ENCODE data around the gene CDH4. TPM values are rescaled to one million over a fixed set of nuclear protein-coding genes. Genes with fewer than 3 reads are reported as not detected.

Gene CDH4
- total RNA-seq, 1 experiment from 2014 or later, result not detected

- H3K4me3 ChIP-seq (ENCODE audit: low read depth in 2 of 2, low read length in 2 of 2), result no peak overlapping the region
- POLR2A ChIA-PET, result no interaction called here
- intact Hi-C loops (cut with micrococcal nuclease; ENCODE audit: unreplicated experiment) (no loop called here), in situ Hi-C loops (cut with HindIII; ENCODE audit: low pct_unique_long_range_greater_than_20kb, low sequenced_read_pairs) (no loop called here)
- H3K27me3 ChIP-seq (ENCODE audit: control insufficient read depth, insufficient read depth, low read length), result peaks cover 3% of the 10 kb centered on the region; the same call in 1 of the 2 replicates
- H3K4me1 ChIP-seq (ENCODE audit: control insufficient read depth, insufficient read depth, low read length), result no peaks in the 10 kb centered on the region
- no TSS peak for BruUV-seq (replicated peaks)
- no peaks in the 10 kb centered on the region for H3K36me3 ChIP-seq (ENCODE audit: control insufficient read depth, insufficient read depth, low read length)
- CTCF ChIA-PET, result no interaction called here
- no peak overlapping the region for H3K27ac ChIP-seq (ENCODE audit: low read length)
- H3K9me3 ChIP-seq (ENCODE audit: control insufficient read depth, insufficient read depth, low read depth, low read length), result no peaks in the 10 kb centered on the region
- DNase-seq (ENCODE audit: low read depth, low spot score), result no peak
- no peak for ATAC-seq
- no peak for TF ChIP-seq SIN3A (IDR thresholded peaks at IDR 0.05; ENCODE audit: borderline replicate concordance, insufficient read depth, low read depth, low read length)
- TF ChIP-seq, protein P1, sequence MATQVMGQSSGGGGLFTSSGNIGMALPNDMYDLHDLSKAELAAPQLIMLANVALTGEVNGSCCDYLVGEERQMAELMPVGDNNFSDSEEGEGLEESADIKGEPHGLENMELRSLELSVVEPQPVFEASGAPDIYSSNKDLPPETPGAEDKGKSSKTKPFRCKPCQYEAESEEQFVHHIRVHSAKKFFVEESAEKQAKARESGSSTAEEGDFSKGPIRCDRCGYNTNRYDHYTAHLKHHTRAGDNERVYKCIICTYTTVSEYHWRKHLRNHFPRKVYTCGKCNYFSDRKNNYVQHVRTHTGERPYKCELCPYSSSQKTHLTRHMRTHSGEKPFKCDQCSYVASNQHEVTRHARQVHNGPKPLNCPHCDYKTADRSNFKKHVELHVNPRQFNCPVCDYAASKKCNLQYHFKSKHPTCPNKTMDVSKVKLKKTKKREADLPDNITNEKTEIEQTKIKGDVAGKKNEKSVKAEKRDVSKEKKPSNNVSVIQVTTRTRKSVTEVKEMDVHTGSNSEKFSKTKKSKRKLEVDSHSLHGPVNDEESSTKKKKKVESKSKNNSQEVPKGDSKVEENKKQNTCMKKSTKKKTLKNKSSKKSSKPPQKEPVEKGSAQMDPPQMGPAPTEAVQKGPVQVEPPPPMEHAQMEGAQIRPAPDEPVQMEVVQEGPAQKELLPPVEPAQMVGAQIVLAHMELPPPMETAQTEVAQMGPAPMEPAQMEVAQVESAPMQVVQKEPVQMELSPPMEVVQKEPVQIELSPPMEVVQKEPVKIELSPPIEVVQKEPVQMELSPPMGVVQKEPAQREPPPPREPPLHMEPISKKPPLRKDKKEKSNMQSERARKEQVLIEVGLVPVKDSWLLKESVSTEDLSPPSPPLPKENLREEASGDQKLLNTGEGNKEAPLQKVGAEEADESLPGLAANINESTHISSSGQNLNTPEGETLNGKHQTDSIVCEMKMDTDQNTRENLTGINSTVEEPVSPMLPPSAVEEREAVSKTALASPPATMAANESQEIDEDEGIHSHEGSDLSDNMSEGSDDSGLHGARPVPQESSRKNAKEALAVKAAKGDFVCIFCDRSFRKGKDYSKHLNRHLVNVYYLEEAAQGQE (IDR thresholded peaks at IDR 0.05; ENCODE audit: insufficient read depth in 1 of 2, low read depth in 2 of 2, low read length in 1 of 2), result no peak
- TF ChIP-seq POLR2AphosphoS5 (IDR thresholded peaks at IDR 0.05; ENCODE audit: low read depth, low read length), result no peak
These were observed 139.1 kb downstream of the CDH4 start for GRCh38 chr20:61391185-61391584.

- ChIA-PET CTCF (no interaction called here), POLR2A (no interaction called here)
- in situ Hi-C loops (cut with HindIII; ENCODE audit: low pct_unique_long_range_greater_than_20kb, low sequenced_read_pairs) (no loop called here), intact Hi-C loops (cut with micrococcal nuclease; ENCODE audit: unreplicated experiment) (no loop called here)
- no peaks in the 10 kb centered on the region for H3K4me1 ChIP-seq (ENCODE audit: control insufficient read depth, insufficient read depth, low read length)
- H3K27me3 ChIP-seq (ENCODE audit: control insufficient read depth, insufficient read depth, low read length), result peaks cover 2% of the 10 kb centered on the region; the same call in 1 of the 2 replicates
- H3K4me3 ChIP-seq (ENCODE audit: low read depth in 2 of 2, low read length in 2 of 2), result no peak overlapping the region
- no peak overlapping the region for H3K27ac ChIP-seq (ENCODE audit: low read length)
- DNase-seq (ENCODE audit: low read depth, low spot score), result no peak
- no TSS peak for BruUV-seq (replicated peaks)
- H3K36me3 ChIP-seq (ENCODE audit: control insufficient read depth, insufficient read depth, low read length), result no peaks in the 10 kb centered on the region
- TF ChIP-seq, protein P1 (IDR thresholded peaks at IDR 0.05; ENCODE audit: insufficient read depth in 1 of 2, low read depth in 2 of 2, low read length in 1 of 2), result no peak
- TF ChIP-seq SIN3A (IDR thresholded peaks at IDR 0.05; ENCODE audit: borderline replicate concordance, insufficient read depth, low read depth, low read length) (no peak), TCF7L2 (IDR thresholded peaks at IDR 0.05; ENCODE audit: low read depth, low read length) (no peak), POLR2AphosphoS5 (IDR thresholded peaks at IDR 0.05; ENCODE audit: low read depth, low read length) (no peak)
- TF ChIP-seq, protein P2, sequence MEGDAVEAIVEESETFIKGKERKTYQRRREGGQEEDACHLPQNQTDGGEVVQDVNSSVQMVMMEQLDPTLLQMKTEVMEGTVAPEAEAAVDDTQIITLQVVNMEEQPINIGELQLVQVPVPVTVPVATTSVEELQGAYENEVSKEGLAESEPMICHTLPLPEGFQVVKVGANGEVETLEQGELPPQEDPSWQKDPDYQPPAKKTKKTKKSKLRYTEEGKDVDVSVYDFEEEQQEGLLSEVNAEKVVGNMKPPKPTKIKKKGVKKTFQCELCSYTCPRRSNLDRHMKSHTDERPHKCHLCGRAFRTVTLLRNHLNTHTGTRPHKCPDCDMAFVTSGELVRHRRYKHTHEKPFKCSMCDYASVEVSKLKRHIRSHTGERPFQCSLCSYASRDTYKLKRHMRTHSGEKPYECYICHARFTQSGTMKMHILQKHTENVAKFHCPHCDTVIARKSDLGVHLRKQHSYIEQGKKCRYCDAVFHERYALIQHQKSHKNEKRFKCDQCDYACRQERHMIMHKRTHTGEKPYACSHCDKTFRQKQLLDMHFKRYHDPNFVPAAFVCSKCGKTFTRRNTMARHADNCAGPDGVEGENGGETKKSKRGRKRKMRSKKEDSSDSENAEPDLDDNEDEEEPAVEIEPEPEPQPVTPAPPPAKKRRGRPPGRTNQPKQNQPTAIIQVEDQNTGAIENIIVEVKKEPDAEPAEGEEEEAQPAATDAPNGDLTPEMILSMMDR (IDR thresholded peaks at IDR 0.05), result no peak
- no peaks in the 10 kb centered on the region for H3K9me3 ChIP-seq (ENCODE audit: control insufficient read depth, insufficient read depth, low read depth, low read length)
- no peak for ATAC-seq
These were observed 139.9 kb downstream of the CDH4 start for GRCh38 chr20:61391812-61392520.
